B cell (primary cell): ENCODE data around the gene PPP1R27. TPM values are rescaled to one million over a fixed set of nuclear protein-coding genes. Genes with fewer than 3 reads are reported as not detected.
A peak's percentile ranks its signal among the peaks of the same experiment; 100 is the strongest.

ENCODE experiments used
- ATAC-seq: fragments of 200-7000 bp; cut with Tn5 transposase; one replicate; pipeline ENCODE4 v1.10.0; 2021; ENCODE audit warnings: low read depth, mild to moderate bottlenecking, moderate number of reproducible peaks, moderate library complexity
- CTCF ChIA-PET: fragments of 350-600 bp; sonication (Branson Sonifier 250); formaldehyde crosslinking; loops from one replicate; lab custom pipeline; 2021; ENCODE audit warnings: antibody characterized with exemption, inconsistent platforms; lab: Charles Lee
- POLR2A ChIA-PET: fragments of 350-600 bp; sonication (Branson Sonifier 250); formaldehyde crosslinking; loops from one replicate; lab custom pipeline; 2021; ENCODE audit warnings: antibody characterized with exemption; lab: Charles Lee
- DNase-seq: peaks from one replicate; pipeline ENCODE4 v3.0.0; 2013
- H2AFZ ChIP-seq: 2 replicates; pipeline ENCODE4 v1.6.1; 2012; ENCODE audit warnings: mild to moderate bottlenecking, low read depth, low read length; ENCODE audit not compliant: insufficient read depth, poor library complexity, severe bottlenecking
- H3K27ac ChIP-seq, 2 donors: 1 replicate in 1 of 2; 2 replicates in 1 of 2; pipeline ENCODE4 v1.5.1; 2012 to 2013; ENCODE audit warnings: low read length in 2 of 2, mild to moderate bottlenecking in 2 of 2, moderate library complexity in 1 of 2
- H3K27me3 ChIP-seq, 4 experiments: fragments of 200-600 bp in 1 of 4; sonication (generic) in 1 of 4; replicated peaks in 1 of 4; 1 replicate in 2 of 4; 2 replicates in 2 of 4; pipeline versions ENCODE4 v1.6.1 to v1.7.0; 2013 to 2016; ENCODE audit warnings: low read length in 3 of 4, mild to moderate bottlenecking in 2 of 4, mixed read lengths in 1 of 4, moderate library complexity in 1 of 4; ENCODE audit not compliant: insufficient read depth in 4 of 4, control insufficient read depth in 3 of 4; ENCODE audit errors: control extremely low read depth in 1 of 4
- H3K36me3 ChIP-seq, 2 experiments: replicated peaks in 1 of 2; 1 replicate in 1 of 2; 2 replicates in 1 of 2; pipeline versions ENCODE4 v1.6.1 to v1.7.1; 2013; ENCODE audit warnings: low read length in 1 of 2; ENCODE audit not compliant: insufficient read depth in 2 of 2, control insufficient read depth in 1 of 2; ENCODE audit errors: control extremely low read depth in 1 of 2, extremely low read depth in 1 of 2
- H3K4me1 ChIP-seq, 2 donors: fragments of 200-600 bp in 1 of 2; sonication (generic) in 1 of 2; 1 replicate in 1 of 2; 2 replicates in 1 of 2; pipeline versions ENCODE4 v1.5.1 to v1.6.1; 2013 to 2017; ENCODE audit warnings: low read length in 2 of 2; ENCODE audit not compliant: control insufficient read depth in 2 of 2, insufficient read depth in 2 of 2
- H3K4me2 ChIP-seq: replicated peaks from 2 replicates; pipeline ENCODE3; 2012; ENCODE audit warnings: mild to moderate bottlenecking, low read depth, low read length; ENCODE audit not compliant: poor library complexity, severe bottlenecking
- H3K4me3 ChIP-seq, 5 experiments: fragments of 200-600 bp in 1 of 5; sonication (generic) in 1 of 5; 1 replicate in 3 of 5; 2 replicates in 2 of 5; pipeline versions ENCODE4 v1.5.1 to v1.7.0; 2011 to 2016; ENCODE audit warnings: low read length in 4 of 5, mild to moderate bottlenecking in 4 of 5, low read depth in 2 of 5, control low read depth in 1 of 5, moderate library complexity in 1 of 5; ENCODE audit not compliant: insufficient read depth in 1 of 5; ENCODE audit errors: control extremely low read depth in 1 of 5, extremely low read depth in 1 of 5
- H3K79me2 ChIP-seq: fragments of 200-600 bp; sonication (generic); one replicate; pipeline ENCODE4 v1.6.0; 2016; ENCODE audit warnings: low read length; ENCODE audit not compliant: control insufficient read depth, insufficient read depth
- H3K9ac ChIP-seq: fragments of 200-600 bp; sonication (generic); 2 replicates; pipeline ENCODE4 v1.6.1; 2017; ENCODE audit warnings: mild to moderate bottlenecking, low read length, moderate library complexity
- H3K9me3 ChIP-seq, 3 donors: one replicate each; pipeline versions ENCODE4 v1.6.1 to v1.7.1; 2013; ENCODE audit warnings: low read length in 2 of 3; ENCODE audit not compliant: control insufficient read depth in 2 of 3, insufficient read depth in 1 of 3; ENCODE audit errors: control extremely low read depth in 1 of 3
- H4K20me1 ChIP-seq: 2 replicates; pipeline ENCODE4 v1.6.0; 2012; ENCODE audit warnings: mild to moderate bottlenecking, low read length; ENCODE audit not compliant: insufficient read depth, control insufficient read depth, poor library complexity, severe bottlenecking
- H3K27ac Mint-ChIP-seq: one replicate; pipeline ENCODE4 v1.8.0; 2021; ENCODE audit warnings: mixed read lengths
- H3K27me3 Mint-ChIP-seq: one replicate; pipeline ENCODE4 v1.8.0; 2021; ENCODE audit warnings: mixed read lengths
- H3K4me1 Mint-ChIP-seq: one replicate; pipeline ENCODE4 v1.8.0; 2021; ENCODE audit warnings: mixed read lengths
- H3K4me3 Mint-ChIP-seq: one replicate; pipeline ENCODE4 v1.8.0; 2021; ENCODE audit warnings: mixed read lengths
- H3K9me3 Mint-ChIP-seq: one replicate; pipeline ENCODE4 v1.8.0; 2022; ENCODE audit warnings: mixed read lengths; ENCODE audit not compliant: insufficient read depth
- CTCF ChIP-seq: fragments of 200-600 bp; IDR thresholded peaks from one replicate; pipeline ENCODE4 v1.8.0; 2022; ENCODE audit warnings: antibody characterized with exemption, mild to moderate bottlenecking
- EZH2 ChIP-seq: IDR thresholded peaks from 2 replicates; pipeline ENCODE4 v1.6.1; 2012; ENCODE audit warnings: borderline replicate concordance, low read depth, mild to moderate bottlenecking, moderate library complexity, low read length; ENCODE audit not compliant: insufficient read depth, poor library complexity, severe bottlenecking
- WGBS: methylation state at CpG from one replicate; pipeline ENCODE4 v1.1.5; 2013; ENCODE audit warnings: missing lambda C conversion rate; ENCODE audit not compliant: insufficient coverage; 5-methylcytosine and 5-hydroxymethylcytosine counted together
- intact Hi-C: fragments of 100-400 bp; cut with micrococcal nuclease; formaldehyde crosslinking; loops from one replicate; pipeline ENCODE4 v1.10.0; 2022
- polyA plus RNA-seq: library from polyadenylated mRNA; depleted of rRNA; stranded (reverse); fragments of >200 nt; gene quantifications from 2 replicates; pipeline ENCODE4 v1.2.3, GENCODE V29; 2012
- total RNA-seq, 2 donors: library from RNA; stranded (reverse); fragments of 120-200 nt in 1 of 2; gene quantifications; 1 replicate in 1 of 2; 2 replicates in 1 of 2; pipeline versions ENCODE4 v1.2.3 to v1.2.4, GENCODE V29; 2013 to 2022

The PPP1R27 gene
- total and polyA plus RNA-seq, 2 donors (not counting 1 experiment from before 2014, with no cell fraction given), result not detected

DNA sequence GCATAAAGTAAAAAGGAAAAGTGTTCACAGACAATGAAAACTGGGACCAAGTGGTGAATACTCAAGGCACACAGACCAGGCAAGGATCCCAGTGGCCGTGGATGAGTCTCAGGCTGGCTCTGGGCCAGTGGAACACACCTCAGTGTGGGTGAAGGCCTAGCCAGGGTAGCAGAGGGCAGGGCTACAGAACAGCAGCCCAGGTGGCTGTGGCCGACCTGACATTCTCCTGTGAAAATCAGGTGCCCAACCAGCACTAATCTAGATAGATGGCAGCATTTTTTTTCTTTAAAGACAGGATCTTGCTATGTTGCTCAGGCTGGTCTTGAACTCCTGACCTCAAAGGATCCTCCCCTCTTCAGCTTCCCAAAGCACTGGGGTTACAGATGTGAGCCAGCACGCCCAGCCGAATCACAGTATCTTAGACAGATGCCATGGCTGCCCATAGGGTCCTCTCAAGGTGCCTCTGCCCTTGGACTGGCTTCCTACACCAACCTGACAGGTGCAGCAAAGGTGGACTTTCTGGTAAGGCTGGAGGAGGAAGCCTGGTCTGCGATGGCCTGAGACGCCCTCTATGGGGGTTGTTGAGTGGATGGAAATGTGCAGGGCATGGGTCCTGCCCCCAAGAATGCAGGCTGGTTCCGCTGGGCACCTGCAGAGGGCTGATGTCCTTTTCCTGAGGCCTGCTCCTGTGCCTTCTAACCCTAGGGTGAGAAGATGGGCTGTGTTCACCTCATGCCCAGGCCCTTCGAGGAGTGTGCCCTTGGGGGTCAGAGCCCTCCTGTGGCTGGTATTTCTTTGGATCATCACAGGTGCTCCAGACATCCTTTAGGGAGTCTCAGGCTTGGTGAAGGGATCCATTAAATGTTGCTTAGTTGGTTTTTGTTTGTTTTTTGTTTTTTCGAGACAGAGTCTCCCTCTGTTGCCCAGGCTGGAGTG, 29.3 kb upstream of the PPP1R27 start:
- Histone ChIP-seq H3K27ac (no peak overlapping the region), H3K4me2 (no peak overlapping the region), H3K36me3 (peaks cover 1 to 17% of the 10 kb centered on the region in 2 experiments), H3K4me3 (no peak overlapping the region), H4K20me1 (peaks cover 57% of the 10 kb centered on the region), H3K9ac (no peak overlapping the region), H3K79me2 (peaks cover 47% of the 10 kb centered on the region), H3K4me1 (peaks cover 15 to 30% of the 10 kb centered on the region in 2 donors), H3K9me3 (no peaks in the 10 kb centered on the region), H3K27me3 (no peaks in the 10 kb centered on the region), H2AFZ (no peak overlapping the region)
- 94% methylated on average over 8 of the region's 9 CpGs for WGBS
- TF ChIP-seq CTCF, result no peak
- no peak for TF ChIP-seq EZH2
- Mint-ChIP-seq H3K9me3 (no peaks in the 10 kb centered on the region), H3K27me3 (no peaks in the 10 kb centered on the region), H3K27ac (no peak overlapping the region), H3K4me3 (no peak overlapping the region), H3K4me1 (peaks cover 39% of the 10 kb centered on the region)
- DNase-seq (peak; percentile 27), ATAC-seq (no peak)
- CTCF ChIA-PET, result no interaction called here
- intact Hi-C loops, result loop anchor here (5.0 to 10.0 kb wide), 2 partner anchors 347 to 431 kb away; no protein-coding TSS in a partner anchor
- POLR2A ChIA-PET, result no interaction called here

DNA sequence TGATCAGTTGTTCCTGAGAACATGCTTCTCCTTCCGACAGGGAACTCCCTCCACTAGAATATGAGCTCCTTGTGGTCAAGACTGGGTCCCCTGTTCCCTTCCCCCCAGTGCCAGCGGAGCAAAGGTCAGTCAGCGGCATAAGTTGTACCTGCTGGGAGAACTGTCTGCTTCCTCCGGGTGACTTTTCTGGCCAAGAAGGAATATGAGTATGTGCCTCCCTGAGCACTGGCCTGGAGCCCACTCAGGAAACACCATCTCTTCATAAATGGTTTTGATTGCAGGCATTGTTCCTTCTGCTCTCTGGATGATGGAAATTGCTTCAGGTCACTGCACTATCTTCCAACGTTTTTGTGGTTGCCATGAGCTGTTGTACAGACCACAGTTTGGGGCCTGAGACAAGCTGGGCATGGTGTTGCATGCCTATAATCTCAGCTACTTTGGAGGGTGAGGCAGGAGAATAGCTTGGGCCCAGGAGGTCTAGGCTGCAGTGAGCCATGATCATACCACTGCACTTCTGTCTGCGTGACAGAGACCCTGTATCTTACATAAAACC, 28.3 kb upstream of the PPP1R27 start:
- DNase-seq (peak; percentile 10), ATAC-seq (no peak)
- Mint-ChIP-seq H3K9me3 (no peaks in the 10 kb centered on the region), H3K27ac (peak overlapping the region; percentile 12), H3K4me3 (peak overlapping the region; percentile 69), H3K4me1 (peaks cover 40% of the 10 kb centered on the region), H3K27me3 (no peaks in the 10 kb centered on the region)
- ChIA-PET POLR2A (no interaction called here), CTCF (no interaction called here)
- peaks cover 17 to 35% of the 10 kb centered on the region in 2 donors for H3K4me1 ChIP-seq
- WGBS, result 57% methylated on average over 1 of the region's 6 CpGs
- H4K20me1 ChIP-seq, result peaks cover 56% of the 10 kb centered on the region
- no peak overlapping the region for H3K9ac ChIP-seq
- H3K27ac ChIP-seq, result peak overlapping the region in 1 of 2 donors; percentile 23
- H2AFZ ChIP-seq, result no peak overlapping the region
- intact Hi-C loops, result loop anchor here (5.0 to 10.0 kb wide), 2 partner anchors 346 to 432 kb away; no protein-coding TSS in a partner anchor
- H3K27me3 ChIP-seq, result no peaks in the 10 kb centered on the region
- no peak overlapping the region for H3K4me2 ChIP-seq
- no peak for TF ChIP-seq EZH2
- TF ChIP-seq CTCF, result no peak
- peaks cover 1 to 18% of the 10 kb centered on the region in 2 experiments for H3K36me3 ChIP-seq
- no peak overlapping the region for H3K4me3 ChIP-seq
- H3K9me3 ChIP-seq, result no peaks in the 10 kb centered on the region
- peaks cover 51% of the 10 kb centered on the region for H3K79me2 ChIP-seq
